IMR-90 (cell line): Measurements from ENCODE around the gene SLC28A2. TPM values are rescaled to one million over a fixed set of nuclear protein-coding genes. Genes with fewer than 3 reads are reported as not detected.
"Not testable (repeated sequence)": the region's sequence is repeated elsewhere in the genome, so short reads cannot be mapped to it uniquely, and the experiment has no call there.

Experiments used
- ATAC-seq: fragments of 200-7000 bp; cut with Tn5 transposase; 2 replicates; pipeline ENCODE4 v1.9.1; 2020; ENCODE audit warnings: low read depth, mild to moderate bottlenecking, moderate library complexity
- BruUV-seq: library from RNA; stranded (reverse); fragments of 400-500 nt; replicated peaks from 2 replicates; lab custom pipeline; 2021; lab: Mats Ljungman, UMichigan
- CTCF ChIA-PET: fragments of 300-600 bp; formaldehyde crosslinking; extraction: SDS; loops from one replicate; lab custom pipeline; 2021; ENCODE audit warnings: antibody characterized with exemption; lab: Yijun Ruan, JAX
- POLR2A ChIA-PET: fragments of 300-600 bp; sonication (Branson Sonifier 250); formaldehyde crosslinking; loops from one replicate; lab custom pipeline; 2022; ENCODE audit warnings: antibody characterized with exemption; ENCODE audit not compliant: unreplicated experiment; lab: Charles Lee
- DNase-seq: peaks from one replicate; pipeline ENCODE4 v3.0.0; 2013
- H2AFZ ChIP-seq: replicated peaks from 2 replicates; pipeline ENCODE3; 2013; ENCODE audit warnings: low read length, mild to moderate bottlenecking; ENCODE audit not compliant: poor library complexity
- H2AK5ac ChIP-seq: 2 replicates; pipeline ENCODE4 v1.6.1; 2013; ENCODE audit warnings: low read depth, low read length, inconsistent platforms
- H2AK9ac ChIP-seq: replicated peaks from 2 replicates; pipeline ENCODE3; 2013; ENCODE audit warnings: mild to moderate bottlenecking, low read depth, low read length, moderate library complexity; ENCODE audit not compliant: poor library complexity
- H2BK120ac ChIP-seq: 2 replicates; pipeline ENCODE4 v1.6.1; 2013; ENCODE audit warnings: low read depth, low read length, inconsistent platforms
- H2BK15ac ChIP-seq: 3 replicates; pipeline ENCODE4 v1.6.1; 2013; ENCODE audit warnings: low read depth, low read length, inconsistent platforms
- H2BK20ac ChIP-seq: 2 replicates; pipeline ENCODE4 v1.6.1; 2013; ENCODE audit warnings: low read depth, mild to moderate bottlenecking, inconsistent platforms, low read length, moderate library complexity
- H2BK5ac ChIP-seq: 2 replicates; pipeline ENCODE4 v1.6.1; 2013; ENCODE audit warnings: mild to moderate bottlenecking, low read depth, low read length, inconsistent platforms; ENCODE audit not compliant: poor library complexity, severe bottlenecking
- H3K14ac ChIP-seq: replicated peaks from 2 replicates; pipeline ENCODE4 v1.6.1; 2013; ENCODE audit warnings: low read depth, low read length, inconsistent platforms
- H3K18ac ChIP-seq: 2 replicates; pipeline ENCODE4 v1.6.1; 2013; ENCODE audit warnings: low read depth, low read length, control low read depth
- H3K23ac ChIP-seq: 2 replicates; pipeline ENCODE4 v1.6.1; 2013; ENCODE audit warnings: low read depth, low read length, inconsistent platforms
- H3K27ac ChIP-seq: 2 replicates; pipeline ENCODE4 v1.5.1; 2013; ENCODE audit warnings: mild to moderate bottlenecking, control low read depth, low read length; ENCODE audit not compliant: insufficient read depth
- H3K27me3 ChIP-seq: 2 replicates; pipeline ENCODE4 v1.6.1; 2013; ENCODE audit warnings: low read length; ENCODE audit not compliant: control insufficient read depth, insufficient read depth
- H3K36me3 ChIP-seq: 2 replicates; pipeline ENCODE4 v1.6.1; 2013; ENCODE audit warnings: low read length, mixed read lengths; ENCODE audit not compliant: control insufficient read depth, insufficient read depth
- H3K4ac ChIP-seq: 2 replicates; pipeline ENCODE4 v1.6.1; 2013; ENCODE audit warnings: low read depth, low read length, inconsistent platforms
- H3K4me1 ChIP-seq: 2 replicates; pipeline ENCODE4 v1.6.1; 2013; ENCODE audit warnings: low read length, mixed read lengths; ENCODE audit not compliant: control insufficient read depth, insufficient read depth
- H3K4me2 ChIP-seq: 2 replicates; pipeline ENCODE4 v1.6.1; 2013; ENCODE audit warnings: low read depth, mild to moderate bottlenecking, control low read depth, low read length, moderate library complexity
- H3K4me3 ChIP-seq: 2 replicates; pipeline ENCODE4 v1.5.1; 2013; ENCODE audit warnings: low read depth, mild to moderate bottlenecking, control low read depth, low read length, moderate library complexity; ENCODE audit not compliant: insufficient read depth
- H3K56ac ChIP-seq: 2 replicates; pipeline ENCODE4 v1.6.1; 2013; ENCODE audit warnings: low read length, inconsistent platforms; ENCODE audit not compliant: insufficient read depth; ENCODE audit errors: extremely low read depth
- H3K79me1 ChIP-seq, 2 experiments: 2 replicates each; pipeline ENCODE4 v1.6.1; 2013; ENCODE audit warnings: low read length in 2 of 2, inconsistent platforms in 1 of 2, low read depth in 1 of 2
- H3K9ac ChIP-seq: 2 replicates; pipeline ENCODE4 v1.6.1; 2013; ENCODE audit warnings: low read depth, low read length, control low read depth
- H3K9me1 ChIP-seq: 2 replicates; pipeline ENCODE4 v1.6.1; 2013; ENCODE audit warnings: low read length, inconsistent platforms; ENCODE audit not compliant: insufficient read depth
- H3K9me3 ChIP-seq: 2 replicates; pipeline ENCODE4 v1.6.1; 2013; ENCODE audit warnings: low read length; ENCODE audit not compliant: control insufficient read depth, insufficient read depth
- H4K20me1 ChIP-seq: 2 replicates; pipeline ENCODE4 v1.6.1; 2013; ENCODE audit warnings: low read length, inconsistent platforms; ENCODE audit not compliant: insufficient read depth
- H4K5ac ChIP-seq: 2 replicates; pipeline ENCODE4 v1.6.1; 2013; ENCODE audit warnings: mild to moderate bottlenecking, low read depth, low read length, control low read depth
- H4K8ac ChIP-seq, 2 experiments: 2 replicates each; pipeline ENCODE4 v1.6.1; 2013; ENCODE audit warnings: low read depth in 2 of 2, low read length in 2 of 2, control low read depth in 1 of 2, inconsistent platforms in 1 of 2
- H4K91ac ChIP-seq: 2 replicates; pipeline ENCODE4 v1.6.1; 2013; ENCODE audit warnings: low read depth, low read length, inconsistent platforms; ENCODE audit not compliant: insufficient read depth
- CEBPB ChIP-seq: IDR thresholded peaks from 2 replicates; pipeline ENCODE4 v1.6.1; 2012; ENCODE audit warnings: low read depth, low read length, improper control_type of control experiment
- WGBS, 2 experiments: methylation state at CpG; one replicate each; pipeline versions ENCODE4 v1.1.5 to v1.1.7; 2013; ENCODE audit warnings: missing lambda C conversion rate in 2 of 2; ENCODE audit not compliant: insufficient read length in 1 of 2; ENCODE audit errors: extremely low coverage in 2 of 2; 5-methylcytosine and 5-hydroxymethylcytosine counted together
- dilution Hi-C: fragments of 300-500 bp; cut with HindIII; formaldehyde crosslinking; loops from one replicate; pipeline ENCODE4 v1.14.3; 2018; ENCODE audit warnings: low sequenced_read_pairs; ENCODE audit not compliant: unreplicated experiment
- in situ Hi-C: fragments of 300-500 bp; cut with MboI; formaldehyde crosslinking; loops from 3 replicates; pipeline ENCODE4 v1.14.3; 2019; ENCODE audit warnings: low sequenced_read_pairs, inconsistent platforms, mixed read lengths
- intact Hi-C: fragments of 100-400 bp; cut with micrococcal nuclease; formaldehyde crosslinking; loops from 2 replicates; pipeline ENCODE4 v1.10.0; 2022
- polyA plus RNA-seq, 3 experiments: library from polyadenylated mRNA; depleted of rRNA; stranded (reverse); fragments of >200 nt; gene quantifications; 2 replicates each; pipeline ENCODE4 v1.2.3, GENCODE V29; 2012; ENCODE audit warnings: low replicate concordance in 1 of 3
- total RNA-seq: library from RNA; depleted of rRNA; stranded (reverse); fragments of >200 nt; gene quantifications from 2 replicates; pipeline ENCODE4 v1.2.3, GENCODE V29; 2012
- TF ChIP-seq, protein P1 (sequence below): conservative IDR thresholded peaks from 2 replicates; pipeline ENCODE4 v1.5.1; 2012; ENCODE audit warnings: mild to moderate bottlenecking, low read depth, low read length, improper control_type of control experiment
- TF ChIP-seq, protein P2 (sequence below): fragments of 150-350 bp; IDR thresholded peaks from 2 replicates; pipeline ENCODE4 v1.6.1; 2016; ENCODE audit warnings: low read depth, mild to moderate bottlenecking, low read length, moderate library complexity, borderline replicate concordance

Gene SLC28A2
- total and polyA plus RNA-seq, 2 of the 4 experiments (the other 2 are of a cell fraction): not detected

DNA sequence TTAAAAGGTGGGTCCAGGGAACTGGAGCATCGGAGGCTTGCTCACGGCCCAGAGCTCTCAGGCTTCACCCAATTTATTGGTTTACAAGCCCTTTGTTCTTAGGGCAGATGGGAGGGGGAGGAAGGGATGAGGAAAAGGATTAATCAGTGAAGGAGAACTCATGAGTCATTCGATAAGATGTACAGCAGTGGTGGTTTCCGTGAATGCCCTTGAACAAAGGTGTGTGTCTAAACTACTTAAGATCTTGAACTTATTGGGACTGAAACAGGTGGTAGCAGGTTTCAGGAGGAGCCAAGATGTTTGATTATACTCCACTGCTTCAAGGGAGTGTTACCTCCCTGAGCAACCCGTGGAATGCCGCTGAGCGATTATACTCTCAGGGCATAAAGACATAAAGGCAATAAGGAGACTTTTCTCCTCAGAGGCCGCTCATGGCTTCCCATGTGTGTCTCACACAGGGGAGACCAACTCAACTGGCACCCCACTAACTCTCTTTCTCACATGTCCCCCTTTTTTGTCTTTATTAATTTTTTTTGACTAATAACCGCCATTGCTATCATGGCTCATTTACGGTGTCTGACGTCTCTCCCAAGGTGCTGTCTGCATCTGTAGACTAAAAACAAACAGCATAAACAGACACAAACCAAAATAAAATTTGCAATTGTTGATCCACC is 17.3 kb upstream of the SLC28A2 start:
- H2BK120ac ChIP-seq: no peak overlapping the region
- no peak overlapping the region for H2BK15ac ChIP-seq
- TF ChIP-seq, protein P1, sequence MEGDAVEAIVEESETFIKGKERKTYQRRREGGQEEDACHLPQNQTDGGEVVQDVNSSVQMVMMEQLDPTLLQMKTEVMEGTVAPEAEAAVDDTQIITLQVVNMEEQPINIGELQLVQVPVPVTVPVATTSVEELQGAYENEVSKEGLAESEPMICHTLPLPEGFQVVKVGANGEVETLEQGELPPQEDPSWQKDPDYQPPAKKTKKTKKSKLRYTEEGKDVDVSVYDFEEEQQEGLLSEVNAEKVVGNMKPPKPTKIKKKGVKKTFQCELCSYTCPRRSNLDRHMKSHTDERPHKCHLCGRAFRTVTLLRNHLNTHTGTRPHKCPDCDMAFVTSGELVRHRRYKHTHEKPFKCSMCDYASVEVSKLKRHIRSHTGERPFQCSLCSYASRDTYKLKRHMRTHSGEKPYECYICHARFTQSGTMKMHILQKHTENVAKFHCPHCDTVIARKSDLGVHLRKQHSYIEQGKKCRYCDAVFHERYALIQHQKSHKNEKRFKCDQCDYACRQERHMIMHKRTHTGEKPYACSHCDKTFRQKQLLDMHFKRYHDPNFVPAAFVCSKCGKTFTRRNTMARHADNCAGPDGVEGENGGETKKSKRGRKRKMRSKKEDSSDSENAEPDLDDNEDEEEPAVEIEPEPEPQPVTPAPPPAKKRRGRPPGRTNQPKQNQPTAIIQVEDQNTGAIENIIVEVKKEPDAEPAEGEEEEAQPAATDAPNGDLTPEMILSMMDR: no peak
- TF ChIP-seq CEBPB: no peak
- TF ChIP-seq, protein P2, sequence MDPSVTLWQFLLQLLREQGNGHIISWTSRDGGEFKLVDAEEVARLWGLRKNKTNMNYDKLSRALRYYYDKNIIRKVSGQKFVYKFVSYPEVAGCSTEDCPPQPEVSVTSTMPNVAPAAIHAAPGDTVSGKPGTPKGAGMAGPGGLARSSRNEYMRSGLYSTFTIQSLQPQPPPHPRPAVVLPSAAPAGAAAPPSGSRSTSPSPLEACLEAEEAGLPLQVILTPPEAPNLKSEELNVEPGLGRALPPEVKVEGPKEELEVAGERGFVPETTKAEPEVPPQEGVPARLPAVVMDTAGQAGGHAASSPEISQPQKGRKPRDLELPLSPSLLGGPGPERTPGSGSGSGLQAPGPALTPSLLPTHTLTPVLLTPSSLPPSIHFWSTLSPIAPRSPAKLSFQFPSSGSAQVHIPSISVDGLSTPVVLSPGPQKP: no peak
- ATAC-seq (no peak), DNase-seq (no peak)
- dilution Hi-C loops: no loop called here
- H4K20me1 ChIP-seq: no peaks in the 10 kb centered on the region
- no peak overlapping the region for H2AK9ac ChIP-seq
- no peak overlapping the region for H2BK20ac ChIP-seq
- no peak overlapping the region for H4K8ac ChIP-seq
- POLR2A ChIA-PET: no interaction called here
- no peak overlapping the region for H3K4ac ChIP-seq
- no peak overlapping the region for H3K4me2 ChIP-seq
- no peaks in the 10 kb centered on the region for H3K9me1 ChIP-seq
- no peak overlapping the region for H2BK5ac ChIP-seq
- no peak overlapping the region for H3K27ac ChIP-seq
- no TSS peak for BruUV-seq
- no peaks in the 10 kb centered on the region for H3K4me1 ChIP-seq
- H2AFZ ChIP-seq: no peak overlapping the region
- H3K27me3 ChIP-seq: no peaks in the 10 kb centered on the region
- H3K9me3 ChIP-seq: peaks cover 1% of the 10 kb centered on the region; the same call in 1 of the 2 replicates
- intact Hi-C loops: no loop called here
- no peak overlapping the region for H3K18ac ChIP-seq
- H4K91ac ChIP-seq: no peak overlapping the region
- H2AK5ac ChIP-seq: no peak overlapping the region
- no peak overlapping the region for H4K5ac ChIP-seq
- in situ Hi-C loops: no loop called here
- no peaks in the 10 kb centered on the region for H3K79me1 ChIP-seq
- no peak overlapping the region for H3K9ac ChIP-seq
- H3K36me3 ChIP-seq: no peaks in the 10 kb centered on the region
- CTCF ChIA-PET: no interaction called here
- H3K14ac ChIP-seq: no peak overlapping the region
- 68% methylated on average over 4 of the region's 11 CpGs; no CpG with 5 or more reads in 1 of the 2 experiments for WGBS, 2 experiments
- H3K4me3 ChIP-seq: no peak overlapping the region
- no peak overlapping the region for H3K23ac ChIP-seq
- H3K56ac ChIP-seq: no peak overlapping the region

DNA sequence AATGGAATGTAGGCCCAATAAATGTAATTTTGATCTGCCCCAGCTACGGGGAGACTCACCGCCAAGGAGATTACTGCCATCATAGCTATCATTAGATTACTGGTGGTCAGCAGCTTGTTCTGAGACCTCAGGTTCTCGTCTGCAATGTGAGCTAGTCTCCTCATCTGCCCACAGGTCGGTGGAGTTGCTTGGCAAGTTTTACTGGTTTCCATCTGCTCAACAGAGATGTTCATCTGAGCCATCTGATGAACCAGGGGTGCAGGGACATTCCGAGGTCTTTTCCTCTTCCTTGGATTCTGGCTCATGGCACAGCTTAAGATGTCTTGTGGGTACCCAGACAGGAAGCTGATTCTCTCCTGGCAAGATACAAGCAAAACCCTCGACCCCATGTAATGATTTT is 15.2 kb upstream of the SLC28A2 start:
- H3K9ac ChIP-seq, H4K91ac ChIP-seq, H2AFZ ChIP-seq, ATAC-seq, H2BK120ac ChIP-seq, H3K36me3 ChIP-seq, H2AK5ac ChIP-seq, H3K56ac ChIP-seq, CTCF ChIA-PET, H3K9me3 ChIP-seq, H2BK20ac ChIP-seq, H3K18ac ChIP-seq, H3K9me1 ChIP-seq, H4K5ac ChIP-seq, H2AK9ac ChIP-seq, POLR2A ChIA-PET, H3K4me2 ChIP-seq, H3K27me3 ChIP-seq, H3K14ac ChIP-seq, intact Hi-C loops, H2BK15ac ChIP-seq, BruUV-seq, H3K4ac ChIP-seq, H3K27ac ChIP-seq, H3K4me1 ChIP-seq, H3K4me3 ChIP-seq, H4K8ac ChIP-seq, DNase-seq, H2BK5ac ChIP-seq, H3K23ac ChIP-seq, H3K79me1 ChIP-seq, dilution Hi-C loops, in situ Hi-C loops, H4K20me1 ChIP-seq: not testable (repeated sequence)
- no CpG with 5 or more reads among the region's 6 CpGs for WGBS, 2 experiments
